ENCODE measurements around the gene THADA.

THADA gene

GRCh38 chr2:43424262-43425207 is 171.3 kb downstream of the THADA start:
- Histone ChIP-seq H2AFZ (ENCODE audit: low read depth, low read length) (no peak overlapping the region), H3K9ac (ENCODE audit: low read depth, low read length) (no peak overlapping the region), H3K4me3 (ENCODE audit: low read depth in 1 of 2, low read length in 2 of 2) (no peak overlapping the region), H3K79me2 (ENCODE audit: insufficient read depth, low read length) (no peaks in the 10 kb centered on the region), H3K4me2 (ENCODE audit: insufficient read depth, low read length) (no peak overlapping the region), H3K36me3 (ENCODE audit: insufficient read depth, low read length) (peaks cover 8% of the 10 kb centered on the region), H4K20me1 (ENCODE audit: insufficient read depth, low read length) (no peaks in the 10 kb centered on the region), H3K27ac (ENCODE audit: low read length) (peak overlapping the region; percentile 33), H3K4me1 (ENCODE audit: insufficient read depth, low read length) (peaks cover 32% of the 10 kb centered on the region), H3K9me3 (ENCODE audit: insufficient read depth, low read length, severe bottlenecking) (no peaks in the 10 kb centered on the region), H3K27me3 (ENCODE audit: insufficient read depth, low read length, poor library complexity) (no peaks in the 10 kb centered on the region)
- DNase-seq (no peak), ATAC-seq (ENCODE audit: insufficient read depth, low read depth) (no peak)
- TF ChIP-seq EZH2 (IDR thresholded peaks at IDR 0.05; ENCODE audit: borderline replicate concordance, low read depth, low read length, severe bottlenecking) (no peak), CTCF (IDR thresholded peaks at IDR 0.05; ENCODE audit: borderline replicate concordance, extremely low read depth, low read length, poor library complexity, severe bottlenecking) (no peak)

DNA sequence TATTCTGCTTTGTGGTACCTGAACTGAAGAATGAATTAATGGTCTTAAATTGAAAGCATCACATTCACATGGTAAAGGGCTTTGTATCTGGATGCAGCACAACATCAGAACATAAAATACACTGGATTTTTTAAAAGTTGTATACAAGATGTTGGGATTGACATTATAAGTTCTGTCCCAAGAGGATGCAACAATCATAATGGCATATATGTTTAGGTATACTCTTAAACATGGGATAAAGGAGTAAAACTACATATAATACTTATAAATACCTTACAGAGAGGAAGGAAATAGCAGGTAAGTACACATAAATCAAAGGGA is 171.9 kb downstream of the THADA start:
- peaks cover 32% of the 10 kb centered on the region for H3K4me1 ChIP-seq (ENCODE audit: insufficient read depth, low read length)
- TF ChIP-seq EZH2 (IDR thresholded peaks at IDR 0.05; ENCODE audit: borderline replicate concordance, low read depth, low read length, severe bottlenecking) (no peak), CTCF (IDR thresholded peaks at IDR 0.05; ENCODE audit: borderline replicate concordance, extremely low read depth, low read length, poor library complexity, severe bottlenecking) (no peak)
- H3K4me3 ChIP-seq (ENCODE audit: low read depth in 1 of 2, low read length in 2 of 2), result no peak overlapping the region
- H3K27me3 ChIP-seq (ENCODE audit: insufficient read depth, low read length, poor library complexity), result no peaks in the 10 kb centered on the region
- H2AFZ ChIP-seq (ENCODE audit: low read depth, low read length), result no peak overlapping the region
- H3K4me2 ChIP-seq (ENCODE audit: insufficient read depth, low read length), result no peak overlapping the region
- no peaks in the 10 kb centered on the region for H4K20me1 ChIP-seq (ENCODE audit: insufficient read depth, low read length)
- DNase-seq (no peak), ATAC-seq (ENCODE audit: insufficient read depth, low read depth) (no peak)
- H3K9me3 ChIP-seq (ENCODE audit: insufficient read depth, low read length, severe bottlenecking), result no peaks in the 10 kb centered on the region
- peaks cover 8% of the 10 kb centered on the region for H3K36me3 ChIP-seq (ENCODE audit: insufficient read depth, low read length)
- H3K79me2 ChIP-seq (ENCODE audit: insufficient read depth, low read length), result no peaks in the 10 kb centered on the region
- no peak overlapping the region for H3K9ac ChIP-seq (ENCODE audit: low read depth, low read length)
- no peak overlapping the region for H3K27ac ChIP-seq (ENCODE audit: low read length)

DNA sequence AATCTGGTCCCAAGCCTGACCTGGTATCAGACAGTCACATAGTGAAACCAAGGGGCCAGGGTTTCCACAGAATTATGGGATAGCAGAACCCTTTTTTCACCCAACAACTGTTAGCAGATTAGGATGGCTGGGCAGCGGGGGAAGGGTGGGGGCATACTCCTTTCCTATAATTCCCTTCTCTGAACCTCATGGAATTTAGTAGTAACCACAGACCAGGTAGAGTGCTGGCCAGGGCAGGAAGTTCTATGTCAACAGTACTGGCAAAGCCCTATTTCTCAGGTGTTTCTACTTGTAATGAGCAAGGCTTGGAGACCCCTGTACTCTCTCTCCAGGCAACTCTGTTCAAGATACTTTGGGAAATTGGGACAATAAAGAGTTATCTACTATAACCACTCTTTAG is 174.6 kb downstream of the THADA start:
- no peak overlapping the region for H2AFZ ChIP-seq (ENCODE audit: low read depth, low read length)
- no peak overlapping the region for H3K27ac ChIP-seq (ENCODE audit: low read length)
- H3K9me3 ChIP-seq (ENCODE audit: insufficient read depth, low read length, severe bottlenecking), result no peaks in the 10 kb centered on the region
- no peak for ATAC-seq (ENCODE audit: insufficient read depth, low read depth)
- H3K9ac ChIP-seq (ENCODE audit: low read depth, low read length), result no peak overlapping the region
- H4K20me1 ChIP-seq (ENCODE audit: insufficient read depth, low read length), result no peaks in the 10 kb centered on the region
- H3K4me1 ChIP-seq (ENCODE audit: insufficient read depth, low read length), result peaks cover 13% of the 10 kb centered on the region
- H3K4me2 ChIP-seq (ENCODE audit: insufficient read depth, low read length), result no peak overlapping the region
- H3K79me2 ChIP-seq (ENCODE audit: insufficient read depth, low read length), result no peaks in the 10 kb centered on the region
- no peak for TF ChIP-seq CTCF (IDR thresholded peaks at IDR 0.05; ENCODE audit: borderline replicate concordance, extremely low read depth, low read length, poor library complexity, severe bottlenecking)
- no peak for TF ChIP-seq EZH2 (IDR thresholded peaks at IDR 0.05; ENCODE audit: borderline replicate concordance, low read depth, low read length, severe bottlenecking)
- DNase-seq, result no peak
- no peaks in the 10 kb centered on the region for H3K36me3 ChIP-seq (ENCODE audit: insufficient read depth, low read length)
- no peaks in the 10 kb centered on the region for H3K27me3 ChIP-seq (ENCODE audit: insufficient read depth, low read length, poor library complexity)
- no peak overlapping the region for H3K4me3 ChIP-seq (ENCODE audit: low read depth in 1 of 2, low read length in 2 of 2)
